Loucy (cell line): ENCODE results near the gene SLC30A2.

ENCODE experiments used
- H2AFZ ChIP-seq: fragments of 200-600 bp; sonication (generic); 2 replicates; pipeline ENCODE4 v1.6.0; 2016; ENCODE audit warnings: antibody characterized with exemption, mild to moderate bottlenecking, low read length, moderate library complexity
- H3F3A ChIP-seq: fragments of 200-600 bp; 2 replicates; pipeline ENCODE4 v1.6.0; 2016; ENCODE audit warnings: antibody characterized with exemption, low read depth, mild to moderate bottlenecking
- H3K27me3 ChIP-seq: fragments of 200-600 bp; sonication (generic); 2 replicates; pipeline ENCODE4 v1.6.1; 2014; ENCODE audit warnings: low read length, mild to moderate bottlenecking; ENCODE audit not compliant: insufficient read depth, poor library complexity, severe bottlenecking
- H3K36me3 ChIP-seq: fragments of 200-600 bp; sonication (generic); 2 replicates; pipeline ENCODE4 v1.6.1; 2016; ENCODE audit warnings: low read length; ENCODE audit not compliant: insufficient read depth
- H3K4me1 ChIP-seq: fragments of 200-600 bp; sonication (generic); 2 replicates; pipeline ENCODE4 v1.5.1; 2014; ENCODE audit warnings: low read length, mild to moderate bottlenecking; ENCODE audit not compliant: insufficient read depth, poor library complexity, severe bottlenecking
- H3K4me2 ChIP-seq: fragments of 200-600 bp; sonication (generic); 2 replicates; pipeline ENCODE4 v1.6.0; 2014; ENCODE audit warnings: antibody characterized with exemption, low read length, low read depth, mild to moderate bottlenecking; ENCODE audit not compliant: poor library complexity, severe bottlenecking
- H3K4me3 ChIP-seq: fragments of 200-600 bp; sonication (generic); 2 replicates; pipeline ENCODE4 v1.5.1; 2014; ENCODE audit warnings: low read length, mild to moderate bottlenecking, mixed read lengths; ENCODE audit not compliant: poor library complexity, severe bottlenecking
- H3K79me2 ChIP-seq: fragments of 200-600 bp; sonication (generic); 2 replicates; pipeline ENCODE4 v1.6.1; 2014; ENCODE audit warnings: low read length; ENCODE audit not compliant: insufficient read depth
- H3K9ac ChIP-seq: fragments of 200-600 bp; sonication (generic); 2 replicates; pipeline ENCODE4 v1.6.0; 2014; ENCODE audit warnings: mild to moderate bottlenecking, low read depth, low read length, moderate library complexity; ENCODE audit not compliant: poor library complexity, severe bottlenecking
- H3K9me2 ChIP-seq: fragments of 200-600 bp; sonication (generic); replicated peaks from 2 replicates; pipeline ENCODE4 v1.6.1; 2016; ENCODE audit warnings: low read depth, low read length, mixed read lengths
- H3K9me3 ChIP-seq: fragments of 200-600 bp; sonication (generic); 2 replicates; pipeline ENCODE4 v1.6.1; 2014; ENCODE audit warnings: mild to moderate bottlenecking, antibody characterized with exemption, low read length, low read depth; ENCODE audit not compliant: insufficient read depth
- H4K20me1 ChIP-seq: fragments of 200-600 bp; sonication (generic); 2 replicates; pipeline ENCODE4 v1.6.0; 2014; ENCODE audit warnings: antibody characterized with exemption, low read length, mild to moderate bottlenecking; ENCODE audit not compliant: insufficient read depth, poor library complexity, severe bottlenecking
- CTCF ChIP-seq: fragments of 200-600 bp; sonication (generic); conservative IDR thresholded peaks from 2 replicates; pipeline ENCODE4 v1.5.1; 2014; ENCODE audit warnings: mild to moderate bottlenecking, antibody characterized with exemption, low read length
- EZH2phosphoT487 ChIP-seq: fragments of 200-600 bp; IDR thresholded peaks from 2 replicates; pipeline ENCODE4 v1.6.1; 2018; ENCODE audit warnings: antibody characterized with exemption, mild to moderate bottlenecking, moderate library complexity, borderline replicate concordance

The SLC30A2 gene

GRCh38 chr1:26082020-26082350 is 36.1 kb upstream of the SLC30A2 start:
- no peak for TF ChIP-seq EZH2phosphoT487
- no peak for TF ChIP-seq CTCF
- no peaks in the 10 kb centered on the region for H3K4me1 ChIP-seq
- H3K36me3 ChIP-seq, result no peaks in the 10 kb centered on the region
- no peaks in the 10 kb centered on the region for H3K79me2 ChIP-seq
- H3K27me3 ChIP-seq, result no peaks in the 10 kb centered on the region
- H2AFZ ChIP-seq, result no peak overlapping the region
- H3F3A ChIP-seq, result no peaks in the 10 kb centered on the region
- H3K4me2 ChIP-seq, result no peak overlapping the region
- no peaks in the 10 kb centered on the region for H3K9me3 ChIP-seq
- H3K9me2 ChIP-seq, result no peaks in the 10 kb centered on the region
- H3K9ac ChIP-seq, result no peak overlapping the region
- H3K4me3 ChIP-seq, result no peak overlapping the region
- H4K20me1 ChIP-seq, result no peaks in the 10 kb centered on the region

GRCh38 chr1:26081267-26082019 is 35.5 kb upstream of the SLC30A2 start:
- no peaks in the 10 kb centered on the region for H3K36me3 ChIP-seq
- H2AFZ ChIP-seq, result no peak overlapping the region
- H3K4me1 ChIP-seq, result no peaks in the 10 kb centered on the region
- H4K20me1 ChIP-seq, result no peaks in the 10 kb centered on the region
- H3K4me3 ChIP-seq, result no peak overlapping the region
- TF ChIP-seq CTCF, result no peak
- no peak for TF ChIP-seq EZH2phosphoT487
- H3K79me2 ChIP-seq, result no peaks in the 10 kb centered on the region
- no peak overlapping the region for H3K9ac ChIP-seq
- no peaks in the 10 kb centered on the region for H3K9me2 ChIP-seq
- H3K4me2 ChIP-seq, result no peak overlapping the region
- no peaks in the 10 kb centered on the region for H3K9me3 ChIP-seq
- H3F3A ChIP-seq, result no peaks in the 10 kb centered on the region
- no peaks in the 10 kb centered on the region for H3K27me3 ChIP-seq

- no peak overlapping the region for H3K4me3 ChIP-seq
- H3K4me1 ChIP-seq, result peaks cover 4% of the 10 kb centered on the region
- H3K9me3 ChIP-seq, result no peaks in the 10 kb centered on the region
- no peak overlapping the region for H2AFZ ChIP-seq
- H3K79me2 ChIP-seq, result no peaks in the 10 kb centered on the region
- no peaks in the 10 kb centered on the region for H4K20me1 ChIP-seq
- no peak overlapping the region for H3K4me2 ChIP-seq
- H3K36me3 ChIP-seq, result no peaks in the 10 kb centered on the region
- H3F3A ChIP-seq, result no peaks in the 10 kb centered on the region
- H3K9me2 ChIP-seq, result no peaks in the 10 kb centered on the region
- H3K27me3 ChIP-seq, result no peaks in the 10 kb centered on the region
- H3K9ac ChIP-seq, result no peak overlapping the region
- TF ChIP-seq EZH2phosphoT487 (no peak), CTCF (no peak)
Measured at GRCh38 chr1:26079960-26080814, 34.3 kb upstream of the SLC30A2 start.
